H9 (cell line): ENCODE measurements around the gene NKAIN2. TPM values are rescaled to one million over a fixed set of nuclear protein-coding genes. Genes with fewer than 3 reads are reported as not detected.

ENCODE experiments used
- DNase-seq: peaks from one replicate; pipeline ENCODE4 v3.0.0-alpha.2; 2017
- H2AFZ ChIP-seq: one replicate; pipeline ENCODE4 v1.6.1; 2013; ENCODE audit warnings: mild to moderate bottlenecking, low read length, control low read depth, moderate library complexity
- H2AK5ac ChIP-seq: 2 replicates; pipeline ENCODE4 v1.6.1; 2013; ENCODE audit warnings: low read length, control low read depth, mixed read lengths; ENCODE audit not compliant: insufficient read length
- H2BK120ac ChIP-seq: one replicate; pipeline ENCODE4 v1.6.1; 2013; ENCODE audit warnings: low read depth, mild to moderate bottlenecking, low read length, control low read depth, inconsistent platforms; ENCODE audit not compliant: poor library complexity, severe bottlenecking
- H2BK12ac ChIP-seq: 2 replicates; pipeline ENCODE4 v1.6.1; 2013; ENCODE audit warnings: low read length, control low read depth, mixed read lengths, low read depth; ENCODE audit not compliant: insufficient read length
- H2BK15ac ChIP-seq: 2 replicates; pipeline ENCODE4 v1.6.1; 2013; ENCODE audit warnings: low read depth, low read length, control low read depth
- H2BK20ac ChIP-seq: one replicate; pipeline ENCODE4 v1.6.1; 2013; ENCODE audit warnings: low read depth, mild to moderate bottlenecking, low read length, control low read depth, inconsistent platforms; ENCODE audit not compliant: poor library complexity, severe bottlenecking
- H2BK5ac ChIP-seq: 2 replicates; pipeline ENCODE4 v1.6.1; 2013; ENCODE audit warnings: low read length, control low read depth, mixed read lengths; ENCODE audit not compliant: insufficient read length
- H3K14ac ChIP-seq: 2 replicates; pipeline ENCODE4 v1.6.1; 2013; ENCODE audit warnings: low read length, control low read depth; ENCODE audit not compliant: insufficient read depth
- H3K18ac ChIP-seq: 2 replicates; pipeline ENCODE4 v1.6.1; 2013; ENCODE audit warnings: low read depth, mild to moderate bottlenecking, mixed read lengths, low read length, control low read depth; ENCODE audit not compliant: insufficient read length
- H3K23ac ChIP-seq: 2 replicates; pipeline ENCODE4 v1.6.1; 2013; ENCODE audit warnings: low read length, control low read depth, mixed read lengths, low read depth; ENCODE audit not compliant: insufficient read length
- H3K23me2 ChIP-seq: 2 replicates; pipeline ENCODE4 v1.6.1; 2013; ENCODE audit warnings: low read depth, mild to moderate bottlenecking, mixed read lengths, low read length, control low read depth; ENCODE audit not compliant: insufficient read length, poor library complexity, severe bottlenecking
- H3K27ac ChIP-seq: 2 replicates; pipeline ENCODE4 v1.5.1; 2013; ENCODE audit warnings: low read length, control low read depth, mixed read lengths, low read depth; ENCODE audit not compliant: insufficient read length
- H3K27me3 ChIP-seq: 2 replicates; pipeline ENCODE4 v1.6.1; 2013; ENCODE audit warnings: low read length, control low read depth, inconsistent platforms; ENCODE audit not compliant: insufficient read depth
- H3K4ac ChIP-seq: 2 replicates; pipeline ENCODE4 v1.6.1; 2013; ENCODE audit warnings: low read depth, mild to moderate bottlenecking, control low read depth, inconsistent platforms, low read length, moderate library complexity
- H3K4me1 ChIP-seq: 2 replicates; pipeline ENCODE4 v1.6.1; 2013; ENCODE audit warnings: low read length, control low read depth, inconsistent platforms; ENCODE audit not compliant: insufficient read depth
- H3K4me2 ChIP-seq: 2 replicates; pipeline ENCODE4 v1.6.1; 2013; ENCODE audit warnings: low read length, control low read depth, mixed read lengths; ENCODE audit not compliant: insufficient read length, insufficient read depth
- H3K56ac ChIP-seq: 2 replicates; pipeline ENCODE4 v1.6.1; 2013; ENCODE audit warnings: low read depth, mild to moderate bottlenecking, mixed read lengths, low read length, control low read depth; ENCODE audit not compliant: insufficient read length
- H3K79me1 ChIP-seq: 2 replicates; pipeline ENCODE4 v1.6.1; 2013; ENCODE audit warnings: low read depth, mild to moderate bottlenecking, moderate library complexity, low read length, control low read depth, inconsistent platforms; ENCODE audit not compliant: insufficient read depth, poor library complexity, severe bottlenecking
- H3K79me2 ChIP-seq: 2 replicates; pipeline ENCODE4 v1.6.1; 2013; ENCODE audit warnings: low read length, control low read depth, inconsistent platforms; ENCODE audit not compliant: insufficient read depth
- H3K9ac ChIP-seq: 2 replicates; pipeline ENCODE4 v1.6.1; 2013; ENCODE audit warnings: low read length, control low read depth, mixed read lengths; ENCODE audit not compliant: insufficient read length; ENCODE audit errors: extremely low read depth
- H3K9me3 ChIP-seq: one replicate; pipeline ENCODE4 v1.6.1; 2013; ENCODE audit warnings: low read depth, low read length, inconsistent platforms; ENCODE audit not compliant: control insufficient read depth
- H3T11ph ChIP-seq: one replicate; pipeline ENCODE4 v1.6.1; 2013; ENCODE audit warnings: mild to moderate bottlenecking, low read length, control low read depth, inconsistent platforms
- H4K20me1 ChIP-seq: one replicate; pipeline ENCODE4 v1.6.1; 2013; ENCODE audit not compliant: control insufficient read depth, insufficient read length, insufficient read depth
- H4K5ac ChIP-seq: 2 replicates; pipeline ENCODE4 v1.6.1; 2013; ENCODE audit warnings: low read depth, mild to moderate bottlenecking, mixed read lengths, low read length, control low read depth; ENCODE audit not compliant: insufficient read length
- H4K8ac ChIP-seq: replicated peaks from 2 replicates; pipeline ENCODE4 v1.6.1; 2013; ENCODE audit warnings: low read length, control low read depth, mixed read lengths, low read depth; ENCODE audit not compliant: insufficient read length
- H4K91ac ChIP-seq: 2 replicates; pipeline ENCODE4 v1.6.1; 2013; ENCODE audit warnings: low read depth, mild to moderate bottlenecking, moderate library complexity, mixed read lengths, low read length, control low read depth; ENCODE audit not compliant: insufficient read length
- H3K27ac Mint-ChIP-seq, 3 experiments: 2 replicates in 2 of 3; 3 replicates in 1 of 3; pipeline ENCODE4 v1.8.0; 2020 to 2021; ENCODE audit warnings: mixed read lengths in 3 of 3, mild to moderate bottlenecking in 1 of 3, moderate library complexity in 1 of 3
- H3K27me3 Mint-ChIP-seq: 2 replicates; pipeline ENCODE4 v1.8.0; 2021; ENCODE audit warnings: low read depth, mild to moderate bottlenecking, moderate library complexity, mixed read lengths
- H3K36me3 Mint-ChIP-seq, 3 experiments: 2 replicates in 2 of 3; 3 replicates in 1 of 3; pipeline ENCODE4 v1.8.0; 2020 to 2021; ENCODE audit warnings: low read depth in 3 of 3, mixed read lengths in 3 of 3; ENCODE audit not compliant: insufficient read depth in 1 of 3
- H3K4me1 Mint-ChIP-seq, 2 experiments: 2 replicates each; pipeline ENCODE4 v1.8.0; 2020; ENCODE audit warnings: mixed read lengths in 2 of 2
- H3K4me3 Mint-ChIP-seq, 2 experiments: 2 replicates in 1 of 2; 3 replicates in 1 of 2; pipeline ENCODE4 v1.8.0; 2020 to 2021; ENCODE audit warnings: mild to moderate bottlenecking in 2 of 2, mixed read lengths in 2 of 2, moderate library complexity in 1 of 2
- H3K9me3 Mint-ChIP-seq, 2 experiments: 2 replicates in 1 of 2; 3 replicates in 1 of 2; pipeline ENCODE4 v1.8.0; 2020; ENCODE audit warnings: mild to moderate bottlenecking in 2 of 2, mixed read lengths in 2 of 2, moderate library complexity in 1 of 2
- CTCF ChIP-seq: fragments of 200-600 bp; sonication (generic); conservative IDR thresholded peaks from 3 replicates; pipeline ENCODE4 v1.8.0; 2021; ENCODE audit warnings: antibody characterized with exemption, mild to moderate bottlenecking
- WGBS: extraction: QIAGEN DNeasy Blood & Tissue Kit; methylation state at CpG from one replicate; pipeline ENCODE4 v1.1.7; 2013; ENCODE audit warnings: missing lambda C conversion rate, low lambda C conversion rate, mixed read lengths; ENCODE audit not compliant: insufficient read length; ENCODE audit errors: extremely low coverage; 5-methylcytosine and 5-hydroxymethylcytosine counted together
- total RNA-seq: library from RNA; stranded (reverse); gene quantifications from 2 replicates; pipeline ENCODE4 v1.2.1, GENCODE V29; 2021

The NKAIN2 gene
- total RNA-seq, 1 experiment from 2014 or later: 0.17 TPM

GRCh38 chr6:124254941-124255685 lies 451.4 kb downstream of the NKAIN2 start:
- H2BK15ac ChIP-seq: no peak overlapping the region
- no peak overlapping the region for H3K4me2 ChIP-seq
- H3K23ac ChIP-seq: no peak overlapping the region
- no peaks in the 10 kb centered on the region for H3K9me3 Mint-ChIP-seq
- H4K91ac ChIP-seq: no peak overlapping the region
- no peak overlapping the region for H2AFZ ChIP-seq
- H4K20me1 ChIP-seq: no peaks in the 10 kb centered on the region
- no peak overlapping the region for H2BK20ac ChIP-seq
- H2BK12ac ChIP-seq: no peak overlapping the region
- no peak overlapping the region for H3K27ac Mint-ChIP-seq
- no peak overlapping the region for H3K14ac ChIP-seq
- DNase-seq: no peak
- no peaks in the 10 kb centered on the region for H3K9me3 ChIP-seq
- H3K27ac ChIP-seq: no peak overlapping the region
- no peak overlapping the region for H2AK5ac ChIP-seq
- no peak overlapping the region for H3K9ac ChIP-seq
- H3K27me3 Mint-ChIP-seq: no peaks in the 10 kb centered on the region
- H3K4ac ChIP-seq: no peak overlapping the region
- no peak overlapping the region for H2BK5ac ChIP-seq
- H3K23me2 ChIP-seq: no peaks in the 10 kb centered on the region
- no peak overlapping the region for H2BK120ac ChIP-seq
- H3K4me3 Mint-ChIP-seq: no peak overlapping the region
- H4K5ac ChIP-seq: no peak overlapping the region
- TF ChIP-seq CTCF: no peak
- no peaks in the 10 kb centered on the region for H3K27me3 ChIP-seq
- WGBS: no CpG with 5 or more reads among the region's 8 CpGs
- no peaks in the 10 kb centered on the region for H3K4me1 ChIP-seq
- no peak overlapping the region for H3T11ph ChIP-seq
- no peaks in the 10 kb centered on the region for H3K79me2 ChIP-seq
- no peak overlapping the region for H3K56ac ChIP-seq
- no peaks in the 10 kb centered on the region for H3K36me3 Mint-ChIP-seq
- H3K18ac ChIP-seq: no peak overlapping the region
- H3K79me1 ChIP-seq: no peaks in the 10 kb centered on the region
- peaks cover 1% of the 10 kb centered on the region in 2 experiments for H3K4me1 Mint-ChIP-seq
- H4K8ac ChIP-seq: no peak overlapping the region
